Lower lobe of right lung (tissue), 2 donors: Measurements from ENCODE around the gene SLIT3. TPM values are rescaled to one million over a fixed set of nuclear protein-coding genes. Genes with fewer than 3 reads are reported as not detected.

Experiments
- ATAC-seq, 2 donors: fragments of 200-7000 bp; cut with Tn5 transposase; one replicate each; pipeline ENCODE4 v1.9.1; 2020 to 2022; ENCODE audit warnings: mild to moderate bottlenecking in 2 of 2, moderate library complexity in 2 of 2
- DNase-seq: peaks from one replicate; pipeline ENCODE4 v3.0.0-alpha.2; 2020
- H3K27ac ChIP-seq: fragments of 200-600 bp; one replicate; pipeline ENCODE4 v1.8.0; 2022
- H3K27me3 ChIP-seq: fragments of 200-600 bp; one replicate; pipeline ENCODE4 v1.8.0; 2022; ENCODE audit warnings: low read depth
- H3K36me3 ChIP-seq: fragments of 200-600 bp; one replicate; pipeline ENCODE4 v1.8.0; 2022; ENCODE audit warnings: mild to moderate bottlenecking
- H3K4me1 ChIP-seq: fragments of 200-600 bp; one replicate; pipeline ENCODE4 v1.8.0; 2022
- H3K4me3 ChIP-seq: fragments of 200-600 bp; one replicate; pipeline ENCODE4 v1.8.0; 2022; ENCODE audit warnings: mild to moderate bottlenecking
- H3K9me3 ChIP-seq: fragments of 200-600 bp; one replicate; pipeline ENCODE4 v1.8.0; 2022
- CTCF ChIP-seq: fragments of 200-600 bp; IDR thresholded peaks from one replicate; pipeline ENCODE4 v1.8.0; 2022; ENCODE audit warnings: antibody characterized with exemption, mild to moderate bottlenecking
- intact Hi-C: fragments of 100-400 bp; cut with DNase I; formaldehyde crosslinking; loops from one replicate; pipeline ENCODE4 v1.11.0; 2022
- total RNA-seq: library from RNA; stranded (reverse); fragmentation: NEBNext Ultra II Directional; extraction: Animal tissue kit (Norgen Biotek cat#: 25700); gene quantifications from one replicate; pipeline ENCODE4 v1.2.1, GENCODE V29; 2021
- donor health status: DM: no; HTN: yes; CAD: no; lungs with severe emphysema.

Gene SLIT3
- total RNA-seq, 1 donor from 2014 or later, result 48.6 TPM

DNA sequence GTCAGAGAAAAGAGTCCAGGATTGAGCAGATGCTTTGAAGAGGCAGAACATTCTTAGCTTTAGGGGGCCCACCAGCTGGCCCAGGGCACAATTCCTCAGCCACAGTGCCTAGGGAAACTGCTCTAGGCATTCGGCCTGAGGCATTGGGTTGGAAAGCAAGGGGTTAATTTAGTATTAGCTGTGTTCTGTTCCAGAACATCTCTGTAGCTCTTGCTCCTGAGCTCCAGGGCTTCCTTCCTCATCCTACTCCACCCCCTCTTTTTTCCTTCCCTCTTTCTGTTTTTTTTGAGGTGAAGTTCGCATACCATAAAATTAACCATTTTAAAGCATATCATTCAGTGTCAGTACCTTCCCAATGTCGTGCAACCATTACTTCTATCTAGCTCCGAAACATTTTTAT, 647.3 kb downstream of the SLIT3 start:
- Histone ChIP-seq H3K27me3 (no peaks in the 10 kb centered on the region), H3K27ac (no peak overlapping the region), H3K4me1 (no peaks in the 10 kb centered on the region), H3K4me3 (no peak overlapping the region), H3K9me3 (no peaks in the 10 kb centered on the region), H3K36me3 (no peaks in the 10 kb centered on the region)
- ATAC-seq, result no peak
- DNase-seq, result no peak
- intact Hi-C loops, result no loop called here
- TF ChIP-seq CTCF, result no peak

DNA sequence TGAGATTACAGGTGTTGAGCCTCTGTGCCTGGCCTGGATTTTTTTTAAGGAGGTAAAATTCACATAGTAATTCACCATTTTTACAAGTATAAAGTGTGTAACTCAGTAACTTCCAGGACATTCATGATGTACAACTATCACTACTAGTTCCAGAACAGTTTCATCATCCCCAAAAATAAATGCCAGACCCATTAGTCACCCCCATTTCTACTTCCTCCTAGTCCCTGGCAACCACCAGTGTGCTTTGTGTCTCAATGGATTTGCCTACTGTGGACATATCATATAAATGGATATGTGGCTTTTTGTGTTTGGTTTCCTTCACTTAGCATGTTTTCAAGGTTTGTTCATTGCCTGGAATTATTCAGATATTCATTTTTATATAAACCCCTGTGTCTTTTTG, 649.3 kb downstream of the SLIT3 start:
- no peaks in the 10 kb centered on the region for H3K4me1 ChIP-seq
- no peaks in the 10 kb centered on the region for H3K27me3 ChIP-seq
- H3K36me3 ChIP-seq, result no peaks in the 10 kb centered on the region
- no peak for DNase-seq
- H3K9me3 ChIP-seq, result no peaks in the 10 kb centered on the region
- no peak overlapping the region for H3K27ac ChIP-seq
- TF ChIP-seq CTCF, result no peak
- intact Hi-C loops, result no loop called here
- peak in 1 of 2 donors; percentile 54 for ATAC-seq
- H3K4me3 ChIP-seq, result no peak overlapping the region

DNA sequence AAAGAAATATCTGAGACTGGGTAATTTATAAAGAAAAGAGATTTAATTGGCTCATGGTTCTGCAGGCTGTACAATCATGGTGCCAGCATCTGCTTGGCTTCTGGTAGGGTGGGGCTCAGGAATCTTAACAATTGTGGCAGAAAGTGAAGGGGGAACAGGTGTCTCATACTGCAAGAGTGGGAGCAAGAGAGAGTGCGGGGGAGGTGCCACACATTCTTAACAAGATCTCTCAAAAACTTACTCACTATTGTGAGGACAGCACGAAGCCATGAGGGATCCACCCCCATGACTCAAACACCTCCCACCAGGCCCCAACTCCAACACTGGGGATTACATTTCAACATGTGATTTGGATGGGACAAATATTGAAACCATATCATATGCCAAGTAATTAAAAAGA, 651.6 kb downstream of the SLIT3 start:
- Histone ChIP-seq H3K4me3 (no peak overlapping the region), H3K9me3 (no peaks in the 10 kb centered on the region), H3K36me3 (no peaks in the 10 kb centered on the region), H3K27me3 (no peaks in the 10 kb centered on the region), H3K27ac (no peak overlapping the region), H3K4me1 (no peaks in the 10 kb centered on the region)
- no peak for TF ChIP-seq CTCF
- ATAC-seq (no peak), DNase-seq (no peak)
- intact Hi-C loops, result no loop called here

DNA sequence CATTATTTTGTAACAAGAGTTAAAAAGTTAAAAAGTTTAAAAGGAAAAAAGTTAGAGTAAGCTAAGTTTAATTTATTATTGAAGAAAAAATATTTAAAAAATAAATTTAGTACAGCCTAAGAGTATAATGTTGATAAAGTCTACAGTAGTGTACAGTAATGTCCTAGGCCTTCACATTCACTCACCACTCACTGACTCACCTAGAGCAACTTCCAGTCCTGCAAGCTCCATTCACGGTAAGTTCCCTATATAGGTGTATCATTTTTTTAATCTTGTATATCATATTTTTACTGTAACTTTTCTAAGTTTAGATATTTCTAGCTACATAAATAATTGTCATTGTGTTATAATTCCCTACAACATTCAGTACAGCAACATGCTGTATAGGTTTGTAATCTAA, 652.4 kb downstream of the SLIT3 start:
- Histone ChIP-seq H3K9me3 (no peaks in the 10 kb centered on the region), H3K27me3 (no peaks in the 10 kb centered on the region), H3K36me3 (no peaks in the 10 kb centered on the region), H3K4me3 (no peak overlapping the region), H3K4me1 (no peaks in the 10 kb centered on the region), H3K27ac (no peak overlapping the region)
- no peak for TF ChIP-seq CTCF
- intact Hi-C loops, result no loop called here
- no peak for ATAC-seq
- no peak for DNase-seq

- intact Hi-C loops, result no loop called here
- no peaks in the 10 kb centered on the region for H3K9me3 ChIP-seq
- H3K36me3 ChIP-seq, result no peaks in the 10 kb centered on the region
- H3K4me3 ChIP-seq, result no peak overlapping the region
- no peak overlapping the region for H3K27ac ChIP-seq
- ATAC-seq (no peak), DNase-seq (no peak)
- TF ChIP-seq CTCF, result no peak
- no peaks in the 10 kb centered on the region for H3K27me3 ChIP-seq
- no peaks in the 10 kb centered on the region for H3K4me1 ChIP-seq
Measured at GRCh38 chr5:168648016-168648415, 652.9 kb downstream of the SLIT3 start.

DNA sequence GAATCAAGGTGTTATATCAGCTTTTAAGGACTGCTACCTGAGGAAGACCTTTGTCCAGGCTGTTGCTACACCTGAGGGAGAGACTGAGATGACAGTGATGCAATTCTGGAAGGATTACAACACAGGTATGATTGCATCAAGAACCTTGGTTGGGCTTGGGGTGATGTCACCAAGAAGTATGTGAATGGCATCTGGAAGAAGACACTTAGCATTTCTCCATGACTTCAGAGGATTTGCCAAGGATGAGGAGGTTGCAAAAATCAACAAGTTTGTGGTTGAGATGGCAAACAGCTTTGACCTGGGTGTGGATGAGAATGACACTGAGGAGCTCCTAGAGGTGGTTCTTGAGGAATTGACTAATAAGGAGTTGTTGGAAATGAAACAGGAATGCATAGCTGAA, 653.9 kb downstream of the SLIT3 start:
- TF ChIP-seq CTCF, result no peak
- DNase-seq, result no peak
- Histone ChIP-seq H3K27ac (no peak overlapping the region), H3K4me3 (no peak overlapping the region), H3K27me3 (no peaks in the 10 kb centered on the region), H3K4me1 (no peaks in the 10 kb centered on the region), H3K36me3 (no peaks in the 10 kb centered on the region), H3K9me3 (no peaks in the 10 kb centered on the region)
- intact Hi-C loops, result no loop called here
- peak in 1 of 2 donors; percentile 21 for ATAC-seq
